HL-60 (cell line): Measurements from ENCODE around the gene NDUFS1.
A peak's percentile ranks its signal among the peaks of the same experiment; 100 is the strongest.

Source experiments
- DNase-seq, 2 experiments: peaks; one replicate each; pipeline ENCODE4 v3.0.0-alpha.2; 2010 to 2020; ENCODE audit warnings: low read depth in 1 of 2, low spot score in 1 of 2
- H3K27ac ChIP-seq: fragments of 250-450 bp; sonication (Bioruptor Pico); replicated peaks from 2 replicates; pipeline ENCODE4 v1.5.1; 2020; ENCODE audit warnings: mild to moderate bottlenecking, moderate library complexity
- H3K27me3 ChIP-seq: fragments of 250-450 bp; sonication (Bioruptor Pico); 2 replicates; pipeline ENCODE4 v1.5.1; 2021; ENCODE audit warnings: mild to moderate bottlenecking, moderate library complexity; ENCODE audit not compliant: insufficient read depth, poor library complexity, severe bottlenecking
- H3K4me3 ChIP-seq: replicated peaks from 2 replicates; pipeline ENCODE4 v1.5.1; 2011; ENCODE audit warnings: mild to moderate bottlenecking, control low read depth, low read length; ENCODE audit not compliant: insufficient read depth
- CTCF ChIP-seq: IDR thresholded peaks from one replicate; pipeline ENCODE4 v1.5.1; 2011; ENCODE audit warnings: low read length, control low read depth, inconsistent platforms; ENCODE audit not compliant: insufficient read depth
- GABPA ChIP-seq: IDR thresholded peaks from 2 replicates; pipeline ENCODE4 v1.6.1; 2012; ENCODE audit warnings: low read depth
- POLR2AphosphoS5 ChIP-seq: IDR thresholded peaks from 2 replicates; pipeline ENCODE4 v1.6.1; 2012; ENCODE audit warnings: low read depth
- SPI1 ChIP-seq: IDR thresholded peaks from 2 replicates; pipeline ENCODE4 v1.6.1; 2012; ENCODE audit warnings: low read depth, mild to moderate bottlenecking, borderline replicate concordance
- TF ChIP-seq, protein P1 (sequence below): IDR thresholded peaks from 2 replicates; pipeline ENCODE4 v1.6.1; 2012; ENCODE audit warnings: low read depth; ENCODE audit not compliant: insufficient replicate concordance

Gene NDUFS1

GRCh38 chr2:206083602-206084438, 75.4 kb downstream of the NDUFS1 start:
- DNase-seq: peak in 1 of 2 experiments; percentile 36
- TF ChIP-seq POLR2AphosphoS5 (no peak), GABPA (no peak), SPI1 (no peak), CTCF (no peak)
- TF ChIP-seq, protein P1, sequence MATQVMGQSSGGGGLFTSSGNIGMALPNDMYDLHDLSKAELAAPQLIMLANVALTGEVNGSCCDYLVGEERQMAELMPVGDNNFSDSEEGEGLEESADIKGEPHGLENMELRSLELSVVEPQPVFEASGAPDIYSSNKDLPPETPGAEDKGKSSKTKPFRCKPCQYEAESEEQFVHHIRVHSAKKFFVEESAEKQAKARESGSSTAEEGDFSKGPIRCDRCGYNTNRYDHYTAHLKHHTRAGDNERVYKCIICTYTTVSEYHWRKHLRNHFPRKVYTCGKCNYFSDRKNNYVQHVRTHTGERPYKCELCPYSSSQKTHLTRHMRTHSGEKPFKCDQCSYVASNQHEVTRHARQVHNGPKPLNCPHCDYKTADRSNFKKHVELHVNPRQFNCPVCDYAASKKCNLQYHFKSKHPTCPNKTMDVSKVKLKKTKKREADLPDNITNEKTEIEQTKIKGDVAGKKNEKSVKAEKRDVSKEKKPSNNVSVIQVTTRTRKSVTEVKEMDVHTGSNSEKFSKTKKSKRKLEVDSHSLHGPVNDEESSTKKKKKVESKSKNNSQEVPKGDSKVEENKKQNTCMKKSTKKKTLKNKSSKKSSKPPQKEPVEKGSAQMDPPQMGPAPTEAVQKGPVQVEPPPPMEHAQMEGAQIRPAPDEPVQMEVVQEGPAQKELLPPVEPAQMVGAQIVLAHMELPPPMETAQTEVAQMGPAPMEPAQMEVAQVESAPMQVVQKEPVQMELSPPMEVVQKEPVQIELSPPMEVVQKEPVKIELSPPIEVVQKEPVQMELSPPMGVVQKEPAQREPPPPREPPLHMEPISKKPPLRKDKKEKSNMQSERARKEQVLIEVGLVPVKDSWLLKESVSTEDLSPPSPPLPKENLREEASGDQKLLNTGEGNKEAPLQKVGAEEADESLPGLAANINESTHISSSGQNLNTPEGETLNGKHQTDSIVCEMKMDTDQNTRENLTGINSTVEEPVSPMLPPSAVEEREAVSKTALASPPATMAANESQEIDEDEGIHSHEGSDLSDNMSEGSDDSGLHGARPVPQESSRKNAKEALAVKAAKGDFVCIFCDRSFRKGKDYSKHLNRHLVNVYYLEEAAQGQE: no peak

DNA sequence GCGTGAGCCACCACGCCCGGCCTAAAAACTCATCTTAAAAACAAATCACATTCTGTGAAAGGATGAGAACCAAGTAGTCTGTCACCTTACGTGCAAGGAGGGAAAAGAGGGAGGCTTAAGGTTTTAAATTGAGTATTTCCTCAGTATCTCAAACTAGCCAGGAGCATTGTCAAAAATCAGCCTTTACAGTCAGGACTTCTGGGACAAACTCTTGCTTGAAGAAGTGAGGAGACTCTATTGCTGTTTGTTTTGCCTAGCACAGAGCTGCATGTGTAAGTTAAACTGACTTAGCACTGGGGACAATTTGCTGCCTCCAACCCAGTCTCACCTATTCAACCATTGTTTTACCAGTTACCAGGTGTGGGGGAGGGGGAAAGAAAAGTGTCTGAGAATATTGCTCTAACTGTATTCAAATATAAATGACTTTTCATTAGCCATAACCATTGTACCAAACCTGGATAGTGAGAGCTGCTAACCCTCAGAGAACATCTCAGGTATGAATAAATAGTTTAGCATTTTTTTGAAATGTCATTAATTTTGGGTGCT, 76.9 kb downstream of the NDUFS1 start:
- no peak for TF ChIP-seq GABPA
- no peak for TF ChIP-seq SPI1
- TF ChIP-seq, protein P1: no peak
- TF ChIP-seq POLR2AphosphoS5: no peak
- TF ChIP-seq CTCF: no peak
- DNase-seq: no peak
- Histone ChIP-seq H3K27ac (no peak overlapping the region), H3K27me3 (no peaks in the 10 kb centered on the region), H3K4me3 (no peak overlapping the region)

More at GRCh38 chr2:206083602-206084438, 75.4 kb downstream of the NDUFS1 start:
- Histone ChIP-seq H3K4me3 (peak overlapping the region; percentile 58), H3K27ac (peak overlapping the region; percentile 96), H3K27me3 (no peaks in the 10 kb centered on the region)

- no peaks in the 10 kb centered on the region for H3K27me3 ChIP-seq
- H3K27ac ChIP-seq: no peak overlapping the region
- TF ChIP-seq, protein P1: no peak
- TF ChIP-seq GABPA (no peak), CTCF (no peak), SPI1 (no peak), POLR2AphosphoS5 (no peak)
- no peak for DNase-seq
- no peak overlapping the region for H3K4me3 ChIP-seq
Measured at GRCh38 chr2:206080927-206081326, 78.3 kb downstream of the NDUFS1 start.
